Measurements from ENCODE around the gene RHOH. TPM values are rescaled to one million over a fixed set of nuclear protein-coding genes. Genes with fewer than 3 reads are reported as not detected.

RHOH gene
- total and polyA plus RNA-seq, 9 of the 15 experiments (the other 6 are each of a cell fraction or from before 2014, with no cell fraction given), result 14.3 to 37.7 (median 23.2) TPM

DNA sequence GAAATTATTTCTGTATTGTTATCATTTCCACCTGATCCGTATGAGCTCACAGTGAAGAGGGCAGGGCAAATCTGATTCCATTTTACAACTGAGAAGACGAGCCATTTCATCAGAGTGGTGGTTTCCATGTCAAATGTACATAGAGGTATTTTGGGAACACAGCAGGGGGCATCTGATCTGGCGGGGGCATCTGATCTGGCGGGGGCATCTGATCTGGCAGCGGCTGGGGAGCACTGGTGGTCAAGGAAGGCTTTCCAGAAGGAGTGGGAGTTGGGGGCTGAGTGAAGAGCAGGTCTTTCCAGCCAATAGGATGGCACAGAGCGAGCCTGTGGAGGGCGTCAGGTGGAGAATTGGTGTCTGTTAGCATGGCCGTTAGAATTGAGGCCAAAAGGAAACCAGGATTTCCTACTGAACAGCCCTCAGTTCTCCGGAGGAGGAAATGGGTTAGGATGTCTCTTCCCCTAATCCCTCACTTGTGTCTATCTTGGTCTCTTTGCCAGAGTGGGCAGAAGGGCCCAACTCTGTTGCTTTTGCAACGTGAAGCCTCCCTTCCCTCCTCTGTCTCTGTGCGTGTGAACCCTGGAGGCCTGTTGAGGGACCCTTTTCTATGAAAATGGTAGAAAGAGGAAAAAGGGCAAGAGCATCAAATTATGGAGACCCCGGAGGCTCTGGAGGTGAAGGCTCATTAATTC lies 41.3 kb downstream of the RHOH start (continued):
- TF ChIP-seq, protein P1, sequence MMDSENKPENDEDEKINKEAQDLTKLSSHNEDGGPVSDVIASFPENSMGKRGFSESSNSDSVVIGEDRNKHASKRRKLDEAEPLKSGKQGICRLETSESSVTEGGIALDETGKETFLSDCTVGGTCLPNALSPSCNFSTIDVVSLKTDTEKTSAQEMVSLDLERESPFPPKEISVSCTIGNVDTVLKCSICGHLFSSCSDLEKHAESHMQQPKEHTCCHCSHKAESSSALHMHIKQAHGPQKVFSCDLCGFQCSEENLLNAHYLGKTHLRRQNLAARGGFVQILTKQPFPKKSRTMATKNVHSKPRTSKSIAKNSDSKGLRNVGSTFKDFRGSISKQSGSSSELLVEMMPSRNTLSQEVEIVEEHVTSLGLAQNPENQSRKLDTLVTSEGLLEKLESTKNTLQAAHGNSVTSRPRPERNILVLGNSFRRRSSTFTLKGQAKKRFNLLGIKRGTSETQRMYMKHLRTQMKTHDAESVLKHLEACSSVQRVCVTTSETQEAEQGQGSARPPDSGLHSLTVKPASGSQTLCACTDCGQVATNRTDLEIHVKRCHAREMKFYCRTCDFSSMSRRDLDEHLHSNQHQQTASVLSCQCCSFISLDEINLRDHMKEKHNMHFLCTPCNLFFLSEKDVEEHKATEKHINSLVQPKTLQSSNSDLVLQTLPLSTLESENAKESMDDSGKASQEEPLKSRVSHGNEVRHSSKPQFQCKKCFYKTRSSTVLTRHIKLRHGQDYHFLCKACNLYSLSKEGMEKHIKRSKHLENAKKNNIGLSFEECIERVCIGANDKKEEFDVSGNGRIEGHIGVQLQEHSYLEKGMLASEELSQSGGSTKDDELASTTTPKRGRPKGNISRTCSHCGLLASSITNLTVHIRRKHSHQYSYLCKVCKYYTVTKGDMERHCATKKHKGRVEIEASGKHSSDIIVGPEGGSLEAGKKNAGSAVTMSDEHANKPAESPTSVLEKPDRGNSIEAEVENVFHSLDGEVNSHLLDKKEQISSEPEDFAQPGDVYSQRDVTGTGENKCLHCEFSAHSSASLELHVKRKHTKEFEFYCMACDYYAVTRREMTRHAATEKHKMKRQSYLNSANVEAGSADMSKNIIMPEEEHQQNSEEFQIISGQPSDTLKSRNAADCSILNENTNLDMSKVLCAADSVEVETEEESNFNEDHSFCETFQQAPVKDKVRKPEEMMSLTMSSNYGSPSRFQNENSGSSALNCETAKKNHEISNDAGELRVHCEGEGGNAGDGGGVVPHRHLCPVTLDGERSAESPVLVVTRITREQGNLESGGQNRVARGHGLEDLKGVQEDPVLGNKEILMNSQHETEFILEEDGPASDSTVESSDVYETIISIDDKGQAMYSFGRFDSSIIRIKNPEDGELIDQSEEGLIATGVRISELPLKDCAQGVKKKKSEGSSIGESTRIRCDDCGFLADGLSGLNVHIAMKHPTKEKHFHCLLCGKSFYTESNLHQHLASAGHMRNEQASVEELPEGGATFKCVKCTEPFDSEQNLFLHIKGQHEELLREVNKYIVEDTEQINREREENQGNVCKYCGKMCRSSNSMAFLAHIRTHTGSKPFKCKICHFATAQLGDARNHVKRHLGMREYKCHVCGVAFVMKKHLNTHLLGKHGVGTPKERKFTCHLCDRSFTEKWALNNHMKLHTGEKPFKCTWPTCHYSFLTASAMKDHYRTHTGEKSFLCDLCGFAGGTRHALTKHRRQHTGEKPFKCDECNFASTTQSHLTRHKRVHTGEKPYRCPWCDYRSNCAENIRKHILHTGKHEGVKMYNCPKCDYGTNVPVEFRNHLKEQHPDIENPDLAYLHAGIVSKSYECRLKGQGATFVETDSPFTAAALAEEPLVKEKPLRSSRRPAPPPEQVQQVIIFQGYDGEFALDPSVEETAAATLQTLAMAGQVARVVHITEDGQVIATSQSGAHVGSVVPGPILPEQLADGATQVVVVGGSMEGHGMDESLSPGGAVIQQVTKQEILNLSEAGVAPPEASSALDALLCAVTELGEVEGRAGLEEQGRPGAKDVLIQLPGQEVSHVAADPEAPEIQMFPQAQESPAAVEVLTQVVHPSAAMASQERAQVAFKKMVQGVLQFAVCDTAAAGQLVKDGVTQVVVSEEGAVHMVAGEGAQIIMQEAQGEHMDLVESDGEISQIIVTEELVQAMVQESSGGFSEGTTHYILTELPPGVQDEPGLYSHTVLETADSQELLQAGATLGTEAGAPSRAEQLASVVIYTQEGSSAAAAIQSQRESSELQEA (IDR thresholded peaks at IDR 0.05; ENCODE audit: low read depth), result no peak
- TF ChIP-seq MTF1 (CRISPR knock-in tag; IDR thresholded peaks at IDR 0.05; ENCODE audit: borderline replicate concordance), result peak; percentile 85; the same call in 1 of the 2 replicates
- TF ChIP-seq SP2 (IDR thresholded peaks at IDR 0.05; ENCODE audit: extremely low read depth, low read depth, low read length, poor library complexity, severe bottlenecking), result no peak
- TF ChIP-seq, protein P2, sequence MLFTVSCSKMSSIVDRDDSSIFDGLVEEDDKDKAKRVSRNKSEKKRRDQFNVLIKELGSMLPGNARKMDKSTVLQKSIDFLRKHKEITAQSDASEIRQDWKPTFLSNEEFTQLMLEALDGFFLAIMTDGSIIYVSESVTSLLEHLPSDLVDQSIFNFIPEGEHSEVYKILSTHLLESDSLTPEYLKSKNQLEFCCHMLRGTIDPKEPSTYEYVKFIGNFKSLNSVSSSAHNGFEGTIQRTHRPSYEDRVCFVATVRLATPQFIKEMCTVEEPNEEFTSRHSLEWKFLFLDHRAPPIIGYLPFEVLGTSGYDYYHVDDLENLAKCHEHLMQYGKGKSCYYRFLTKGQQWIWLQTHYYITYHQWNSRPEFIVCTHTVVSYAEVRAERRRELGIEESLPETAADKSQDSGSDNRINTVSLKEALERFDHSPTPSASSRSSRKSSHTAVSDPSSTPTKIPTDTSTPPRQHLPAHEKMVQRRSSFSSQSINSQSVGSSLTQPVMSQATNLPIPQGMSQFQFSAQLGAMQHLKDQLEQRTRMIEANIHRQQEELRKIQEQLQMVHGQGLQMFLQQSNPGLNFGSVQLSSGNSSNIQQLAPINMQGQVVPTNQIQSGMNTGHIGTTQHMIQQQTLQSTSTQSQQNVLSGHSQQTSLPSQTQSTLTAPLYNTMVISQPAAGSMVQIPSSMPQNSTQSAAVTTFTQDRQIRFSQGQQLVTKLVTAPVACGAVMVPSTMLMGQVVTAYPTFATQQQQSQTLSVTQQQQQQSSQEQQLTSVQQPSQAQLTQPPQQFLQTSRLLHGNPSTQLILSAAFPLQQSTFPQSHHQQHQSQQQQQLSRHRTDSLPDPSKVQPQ (CRISPR knock-in tag; IDR thresholded peaks at IDR 0.05; ENCODE audit: borderline replicate concordance), result peak; percentile 41; the same call in 1 of the 2 replicates
- peak; percentile 97 for TF ChIP-seq ZNF583 (CRISPR knock-in tag; IDR thresholded peaks at IDR 0.05)
- TF ChIP-seq NCOA2 (IDR thresholded peaks at IDR 0.05; ENCODE audit: partially characterized antibody in 2 of 2), result no peak
- no peak for TF ChIP-seq SNRNP70 (optimal IDR thresholded peaks at IDR 0.05; ENCODE audit: low read depth, low read length)
- peak; percentile 95 for TF ChIP-seq HDAC8 (tag; IDR thresholded peaks at IDR 0.05)

All from K562 (cell line).